ENCODE results near the gene RSAD1. TPM values are rescaled to one million over a fixed set of nuclear protein-coding genes. Genes with fewer than 3 reads are reported as not detected.
"Not testable (repeated sequence)": the region's sequence is repeated elsewhere in the genome, so short reads cannot be mapped to it uniquely, and the experiment has no call there.

RSAD1 gene
- total RNA-seq, 2 donors from 2014 or later, result 26.6 to 35.8 TPM

- H3K9me3 Mint-ChIP-seq, result no peaks in the 10 kb centered on the region
- TF ChIP-seq CTCF (conservative IDR thresholded peaks at IDR 0.05), result no peak
- peaks cover 34% of the 10 kb centered on the region for H3K27me3 Mint-ChIP-seq (ENCODE audit: insufficient read depth)
- 75 to 91% methylated on average over 3 to 6 of the region's 6 CpGs for WGBS, 2 experiments (ENCODE audit: insufficient coverage in 1 of 2, insufficient read length in 1 of 2)
- H3K27ac ChIP-seq (ENCODE audit: low read depth, low read length), result no peak overlapping the region
- no peak overlapping the region for H3K4me3 ChIP-seq (ENCODE audit: low read length)
- no peaks in the 10 kb centered on the region for H3K9me3 ChIP-seq (ENCODE audit: control insufficient read depth, low read length)
- H3K4me3 Mint-ChIP-seq, result no peak overlapping the region
- H3K4me1 Mint-ChIP-seq, result peaks cover 12% of the 10 kb centered on the region
- DNase-seq, result no peak
- H3K27ac Mint-ChIP-seq, result no peak overlapping the region
- no peaks in the 10 kb centered on the region for H3K27me3 ChIP-seq (ENCODE audit: control insufficient read depth, insufficient read depth, low read length, poor library complexity, severe bottlenecking)
- H3K9ac ChIP-seq (ENCODE audit: extremely low read depth, low read length, poor library complexity, severe bottlenecking), result no peak overlapping the region
- H3K36me3 ChIP-seq (ENCODE audit: control insufficient read depth, insufficient read depth, low read length), result no peaks in the 10 kb centered on the region
- no peaks in the 10 kb centered on the region for H3K4me1 ChIP-seq (ENCODE audit: control insufficient read depth, insufficient read depth, low read length)
- H3K36me3 Mint-ChIP-seq (ENCODE audit: low read depth), result peaks cover 27% of the 10 kb centered on the region
These were observed 4.1 kb upstream of the RSAD1 start for GRCh38 chr17:50474523-50474922.

GRCh38 chr17:50475362-50475761 lies 3.3 kb upstream of the RSAD1 start:
- DNase-seq, result no peak
- H3K27me3 ChIP-seq (ENCODE audit: control insufficient read depth, insufficient read depth, low read length, poor library complexity, severe bottlenecking), result no peaks in the 10 kb centered on the region
- no peak overlapping the region for H3K4me3 ChIP-seq (ENCODE audit: low read length)
- H3K27me3 Mint-ChIP-seq (ENCODE audit: insufficient read depth), result peaks cover 26% of the 10 kb centered on the region
- no peaks in the 10 kb centered on the region for H3K4me1 ChIP-seq (ENCODE audit: control insufficient read depth, insufficient read depth, low read length)
- H3K36me3 Mint-ChIP-seq (ENCODE audit: low read depth), result peaks cover 29% of the 10 kb centered on the region
- peak overlapping the region; percentile 28 for H3K4me3 Mint-ChIP-seq
- WGBS, 2 experiments (ENCODE audit: insufficient coverage in 1 of 2, insufficient read length in 1 of 2), result 85 to 88% methylated on average over 4 of the region's 4 CpGs
- no peaks in the 10 kb centered on the region for H3K36me3 ChIP-seq (ENCODE audit: control insufficient read depth, insufficient read depth, low read length)
- H3K9ac ChIP-seq (ENCODE audit: extremely low read depth, low read length, poor library complexity, severe bottlenecking), result no peak overlapping the region
- H3K9me3 Mint-ChIP-seq, result no peaks in the 10 kb centered on the region
- H3K4me1 Mint-ChIP-seq, result peaks cover 14% of the 10 kb centered on the region
- no peaks in the 10 kb centered on the region for H3K9me3 ChIP-seq (ENCODE audit: control insufficient read depth, low read length)
- no peak overlapping the region for H3K27ac ChIP-seq (ENCODE audit: low read depth, low read length)
- TF ChIP-seq CTCF (conservative IDR thresholded peaks at IDR 0.05), result no peak
- H3K27ac Mint-ChIP-seq, result no peak overlapping the region

- not testable (repeated sequence) for H3K9me3 ChIP-seq (ENCODE audit: control insufficient read depth, low read length); H3K9ac ChIP-seq (ENCODE audit: extremely low read depth, low read length, poor library complexity, severe bottlenecking); DNase-seq; H3K9me3 Mint-ChIP-seq; H3K27ac ChIP-seq (ENCODE audit: low read depth, low read length); H3K4me3 ChIP-seq (ENCODE audit: low read length); H3K4me1 ChIP-seq (ENCODE audit: control insufficient read depth, insufficient read depth, low read length); H3K27ac Mint-ChIP-seq; H3K36me3 ChIP-seq (ENCODE audit: control insufficient read depth, insufficient read depth, low read length); H3K27me3 ChIP-seq (ENCODE audit: control insufficient read depth, insufficient read depth, low read length, poor library complexity, severe bottlenecking)
- 42 to 49% methylated on average over 3 to 13 of the region's 33 CpGs for WGBS, 2 experiments (ENCODE audit: insufficient coverage in 1 of 2, insufficient read length in 1 of 2)
- Mint-ChIP-seq H3K27me3 (ENCODE audit: insufficient read depth) (peaks cover 21% of the 10 kb centered on the region), H3K4me3 (peak overlapping the region; percentile 28), H3K36me3 (ENCODE audit: low read depth) (peaks cover 29% of the 10 kb centered on the region), H3K4me1 (peaks cover 14% of the 10 kb centered on the region)
These were observed 2.7 kb upstream of the RSAD1 start for GRCh38 chr17:50475775-50476544.

All from endodermal cell (in vitro differentiated cells).